CMK (cell line): ENCODE measurements around the gene IER5.

ENCODE experiments used
- DNase-seq: peaks from one replicate; pipeline ENCODE4 v3.0.0-alpha.2; 2010; ENCODE audit warnings: low read depth

The IER5 gene

DNA sequence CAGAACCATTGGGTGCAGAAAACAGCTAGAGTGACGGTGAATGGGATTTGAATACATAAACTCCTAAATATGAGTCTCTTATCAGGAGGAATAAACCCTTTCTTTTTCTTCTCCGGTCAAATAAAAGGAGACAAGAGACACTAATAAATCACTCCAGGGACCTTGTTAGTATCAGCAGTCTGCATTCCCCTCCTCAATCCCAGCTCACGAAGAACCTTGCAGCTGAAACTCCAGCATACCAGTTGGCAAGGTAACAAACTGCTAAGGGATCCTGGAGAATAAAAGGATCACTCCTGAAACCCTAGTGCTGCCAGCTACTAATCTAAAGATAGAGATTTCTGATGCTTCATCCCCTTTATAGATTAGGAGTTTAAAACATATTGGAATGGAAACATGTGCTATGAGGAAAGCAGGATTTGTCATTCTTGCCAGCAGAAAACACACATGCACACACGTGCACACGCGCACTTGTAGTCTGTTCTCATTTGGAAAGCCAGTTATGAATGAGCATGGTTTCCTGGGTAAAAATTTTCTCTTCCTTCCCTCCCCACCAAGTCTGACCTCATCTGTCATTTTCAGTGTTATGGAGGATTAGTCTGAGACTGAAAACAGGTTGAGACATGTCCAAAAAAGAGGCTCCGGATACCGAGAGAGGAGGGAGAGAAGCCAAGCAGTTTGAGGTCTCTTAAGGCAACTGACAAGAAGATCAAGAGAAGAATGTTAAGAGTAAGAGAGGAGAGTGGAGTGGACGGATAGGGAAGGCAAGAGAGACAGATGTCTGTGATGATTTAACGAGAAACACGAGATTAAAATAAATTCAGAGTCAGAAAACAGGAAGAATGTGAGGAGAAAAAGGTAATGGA lies 10.9 kb downstream of the IER5 start:
- no peak for DNase-seq

DNA sequence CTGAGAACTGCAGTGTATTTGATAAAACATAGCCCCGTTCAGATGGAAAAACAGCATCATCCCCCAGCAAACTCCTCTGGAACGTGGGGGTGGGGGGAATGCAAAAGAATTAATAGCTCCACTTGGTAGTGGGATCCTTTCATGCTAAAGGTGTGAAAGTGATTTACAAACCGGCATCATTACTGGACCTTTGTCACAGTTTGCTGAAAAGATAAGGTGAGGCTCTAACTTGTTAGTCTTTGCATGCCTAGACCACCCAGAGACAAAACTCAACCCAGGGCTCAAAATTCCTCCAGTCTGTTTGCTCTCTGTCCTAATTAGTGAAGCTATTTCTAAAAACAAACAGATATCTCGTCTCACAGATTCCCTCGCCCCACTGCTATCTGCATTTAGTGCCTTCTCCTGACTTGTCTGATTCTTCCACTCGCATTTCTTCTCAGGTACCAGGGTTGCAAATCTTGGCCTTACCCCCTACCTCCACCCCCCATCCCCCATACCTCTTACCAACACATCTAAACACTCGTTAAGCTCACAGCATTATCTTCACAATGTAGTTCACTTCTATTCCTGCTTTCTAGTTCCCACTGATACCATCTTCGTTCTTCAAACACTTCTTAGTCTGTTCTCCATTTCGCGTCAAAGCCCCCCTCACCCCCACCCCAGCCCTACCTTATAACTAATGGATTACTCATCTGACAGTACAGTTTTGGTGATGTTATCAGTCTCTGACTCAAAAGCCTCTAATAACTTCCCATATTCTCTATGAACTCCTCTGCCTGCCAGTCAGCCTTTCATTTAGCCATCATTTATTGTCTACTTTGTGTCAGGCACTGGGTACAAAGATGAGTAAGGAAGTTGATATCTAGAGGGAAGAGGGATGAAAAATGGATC lies 11.8 kb downstream of the IER5 start:
- no peak for DNase-seq

- no peak for DNase-seq
These were observed 12.4 kb downstream of the IER5 start for GRCh38 chr1:181100934-181101333.

DNA sequence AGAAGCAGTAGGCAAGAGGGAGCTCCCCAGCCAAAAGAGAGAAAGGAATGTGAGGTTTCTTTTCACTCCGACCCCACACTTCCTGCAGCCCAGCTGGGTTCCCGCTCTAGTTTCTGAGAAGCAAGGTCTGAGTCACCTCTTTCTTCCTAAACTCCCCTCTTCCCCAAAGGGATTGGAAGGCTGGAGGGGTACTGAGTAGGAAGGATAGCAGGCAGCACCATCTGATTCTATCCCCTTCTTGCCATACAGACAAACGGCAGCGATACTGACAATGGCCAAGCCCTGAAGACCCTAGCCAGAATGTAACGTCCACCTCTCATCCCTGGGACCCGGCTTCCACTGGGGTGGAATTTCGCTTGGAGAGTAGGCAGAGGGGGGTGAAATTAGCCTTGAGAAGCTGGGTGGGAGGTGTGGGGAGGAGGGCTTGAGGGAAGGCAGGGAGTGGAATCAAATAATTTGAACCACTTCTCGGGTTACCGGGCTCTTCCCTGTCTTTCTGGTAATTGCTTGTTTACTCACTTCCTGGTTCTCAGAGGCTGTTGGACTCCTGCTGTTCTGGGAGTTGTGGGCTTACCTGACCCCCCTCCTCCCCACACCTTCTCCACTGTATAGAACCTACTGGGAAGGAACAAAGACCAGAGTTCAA lies 13.2 kb downstream of the IER5 start:
- DNase-seq = no peak

DNA sequence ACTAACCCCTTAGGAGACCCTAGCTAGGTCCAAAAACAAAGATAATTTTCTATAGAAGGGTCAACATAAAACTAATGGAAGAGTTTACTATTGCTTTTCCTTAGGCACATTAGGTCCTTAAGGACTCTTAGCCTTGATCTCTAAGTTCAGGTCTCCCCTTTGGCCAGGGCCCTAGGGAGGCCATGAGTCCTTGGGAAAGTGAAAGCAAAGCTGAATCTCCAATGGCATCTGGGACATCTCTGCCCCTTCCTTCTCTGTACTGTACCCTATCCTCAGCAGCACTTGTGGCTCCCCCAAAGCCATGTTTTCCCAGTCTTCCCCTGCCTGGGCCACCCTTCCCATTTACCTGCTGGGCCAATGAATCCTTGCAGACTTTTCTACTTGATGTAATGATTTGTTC lies 14.3 kb downstream of the IER5 start:
- DNase-seq = no peak

DNA sequence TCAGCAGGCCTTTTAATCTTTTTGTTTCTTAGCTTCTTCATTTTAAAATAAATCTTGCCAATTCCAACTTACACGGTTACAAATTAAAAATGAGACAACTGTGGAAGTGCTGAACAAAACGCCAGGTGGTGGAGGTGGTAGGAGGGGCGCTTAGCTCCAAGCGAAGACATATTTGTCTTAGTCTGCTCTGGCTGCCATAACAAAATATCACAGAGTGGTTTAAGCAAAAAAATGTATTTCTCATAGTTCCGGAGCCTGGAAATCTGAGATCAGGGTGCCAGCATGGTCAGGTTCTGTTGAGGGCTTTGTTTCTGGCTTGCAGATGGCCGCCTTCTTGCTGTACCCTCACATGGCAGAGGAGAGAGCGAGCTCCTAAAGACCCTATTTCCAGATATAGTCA lies 14.9 kb downstream of the IER5 start:
- DNase-seq = no peak

GRCh38 chr1:181104042-181104789 lies 15.7 kb downstream of the IER5 start:
- no peak for DNase-seq

DNA sequence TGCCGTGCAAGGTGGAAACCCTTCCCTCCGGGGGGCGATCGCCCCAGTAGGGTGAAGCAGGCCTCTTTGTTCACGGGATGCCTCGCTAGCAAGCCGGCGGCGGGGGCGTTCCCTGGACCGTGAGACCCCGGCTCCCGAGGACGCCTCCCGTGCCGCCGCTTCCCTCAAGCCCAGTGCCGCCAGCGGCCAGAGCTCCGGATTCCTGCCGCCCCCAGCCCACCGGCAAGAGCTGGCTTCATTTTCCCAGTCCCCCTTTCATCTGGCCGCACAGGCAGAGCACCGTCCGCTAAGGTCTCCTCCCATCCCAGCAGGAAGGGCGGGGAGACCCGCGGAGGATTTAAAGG lies 16.3 kb downstream of the IER5 start:
- DNase-seq = no peak

- peak; percentile 71 for DNase-seq
These were observed 16.9 kb downstream of the IER5 start for GRCh38 chr1:181105134-181106021.

- no peak for DNase-seq
These were observed 17.5 kb downstream of the IER5 start for GRCh38 chr1:181106022-181106312.

GRCh38 chr1:181106479-181106878 lies 18.0 kb downstream of the IER5 start:
- DNase-seq = no peak

GRCh38 chr1:181107711-181108110 lies 19.2 kb downstream of the IER5 start:
- DNase-seq = no peak

DNA sequence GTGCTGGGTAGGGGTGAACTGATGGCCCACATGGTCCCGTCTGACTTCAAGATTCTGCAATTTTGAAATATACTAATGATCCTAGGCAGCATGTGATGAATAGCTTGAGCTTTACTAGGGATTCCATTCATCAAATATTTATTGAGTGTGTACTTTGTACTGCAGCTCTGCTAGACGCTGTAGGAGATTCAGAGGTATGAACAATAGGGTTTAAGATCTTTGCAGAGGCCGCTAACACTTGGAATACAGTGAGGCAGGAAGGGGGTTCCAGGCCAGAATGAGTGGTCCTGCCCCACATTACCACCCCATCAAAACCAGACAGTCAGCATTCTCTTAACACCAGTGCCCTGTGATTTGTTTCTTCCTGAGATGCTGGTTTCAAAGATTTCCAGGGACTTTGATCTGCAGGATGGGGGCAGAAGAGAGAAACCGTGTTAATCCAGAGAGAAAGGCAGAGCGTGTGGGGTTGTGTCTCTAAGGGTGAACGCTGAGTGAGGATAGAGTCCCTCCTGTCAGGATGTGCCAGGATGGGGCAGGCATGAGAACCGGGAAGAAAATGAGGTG lies 19.9 kb downstream of the IER5 start:
- DNase-seq = no peak

DNA sequence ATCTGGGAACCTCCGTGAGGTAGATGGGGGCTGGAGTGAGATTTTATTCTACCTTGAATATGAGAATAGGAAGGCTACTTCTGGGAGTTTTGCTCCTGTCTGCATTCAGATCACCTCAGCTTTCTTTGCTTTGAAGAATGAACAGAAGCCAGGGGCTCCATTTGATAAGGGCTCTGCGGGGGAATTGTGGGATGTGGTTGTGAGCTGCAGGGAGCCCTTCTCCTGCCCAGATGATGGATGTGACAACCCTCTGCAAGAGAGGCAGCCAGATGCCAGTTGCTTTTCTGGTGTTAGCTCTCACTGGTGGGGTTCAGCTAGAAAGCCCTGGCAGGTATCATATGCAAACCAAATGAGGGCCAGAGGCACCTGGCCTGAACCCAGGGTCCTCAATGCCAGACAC lies 21.5 kb downstream of the IER5 start:
- no peak for DNase-seq

GRCh38 chr1:181111559-181111958 lies 23.1 kb downstream of the IER5 start:
- DNase-seq = no peak

- no peak for DNase-seq
These were observed 23.8 kb downstream of the IER5 start for GRCh38 chr1:181112071-181112929.

DNA sequence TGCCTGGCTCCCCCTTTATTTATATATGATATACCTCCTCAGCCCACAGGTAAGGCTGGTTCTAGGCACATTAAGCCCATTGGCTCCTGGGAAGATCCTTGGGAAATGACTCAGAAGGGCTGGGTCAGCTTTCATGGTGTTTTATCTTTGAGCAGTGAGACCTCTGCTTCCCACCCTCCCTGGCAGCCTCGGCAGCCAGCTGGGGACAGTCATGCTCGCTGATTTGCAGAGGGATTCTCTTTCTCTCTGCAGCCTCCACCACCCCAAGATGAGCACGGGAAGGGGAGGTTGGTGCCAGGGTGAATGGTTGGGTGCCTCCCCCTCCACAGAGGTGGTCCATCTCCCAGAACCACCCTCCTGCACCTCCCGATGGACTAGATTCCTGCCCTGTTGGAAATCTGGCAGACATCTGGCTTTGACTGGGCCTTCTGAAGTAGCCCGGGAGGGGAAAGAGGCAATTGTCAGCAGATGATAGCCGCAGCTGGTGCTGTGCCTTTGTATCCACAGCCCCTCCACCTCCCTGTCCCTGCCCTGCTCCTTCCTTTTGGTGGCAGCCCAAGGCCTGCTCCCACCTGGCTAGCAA lies 24.6 kb downstream of the IER5 start:
- DNase-seq = no peak

- DNase-seq = no peak
These were observed 26.3 kb downstream of the IER5 start for GRCh38 chr1:181114574-181115367.

GRCh38 chr1:181115368-181115684 lies 26.8 kb downstream of the IER5 start:
- no peak for DNase-seq
